MM.1S (cell line): ENCODE data around the gene EXOC7.

Experiments
- DNase-seq: peaks from one replicate; pipeline ENCODE4 v3.0.0-alpha.2; 2015
- H2AFZ ChIP-seq: fragments of 300-600 bp; sonication (generic); 2 replicates; pipeline ENCODE4 v1.6.0; 2016; ENCODE audit warnings: antibody characterized with exemption, low read length
- H3F3A ChIP-seq: fragments of 300-600 bp; sonication (generic); 2 replicates; pipeline ENCODE4 v1.6.1; 2016; ENCODE audit warnings: mild to moderate bottlenecking, antibody characterized with exemption, low read length, moderate library complexity, mixed read lengths; ENCODE audit not compliant: insufficient read depth
- H3K27ac ChIP-seq: fragments of 300-600 bp; sonication (generic); 2 replicates; pipeline ENCODE4 v1.5.1; 2016; ENCODE audit warnings: mild to moderate bottlenecking, low read length
- H3K27me3 ChIP-seq: fragments of 300-600 bp; sonication (generic); replicated peaks from 2 replicates; pipeline ENCODE4 v1.6.0; 2016; ENCODE audit warnings: low read length; ENCODE audit not compliant: insufficient read depth
- H3K36me3 ChIP-seq: fragments of 300-600 bp; sonication (generic); replicated peaks from 2 replicates; pipeline ENCODE4 v1.6.1; 2016; ENCODE audit warnings: mild to moderate bottlenecking, low read length, mixed read lengths; ENCODE audit not compliant: insufficient read depth
- H3K4me1 ChIP-seq: fragments of 300-600 bp; sonication (generic); 2 replicates; pipeline ENCODE4 v1.6.1; 2016; ENCODE audit warnings: low read length, mixed read lengths
- H3K4me2 ChIP-seq: fragments of 300-600 bp; sonication (generic); 2 replicates; pipeline ENCODE4 v1.6.0; 2016; ENCODE audit warnings: low read depth, low read length
- H3K4me3 ChIP-seq: fragments of 300-600 bp; sonication (generic); 2 replicates; pipeline ENCODE4 v1.5.1; 2016; ENCODE audit warnings: low read length, mixed read lengths
- H3K79me2 ChIP-seq: fragments of 300-600 bp; sonication (generic); 2 replicates; pipeline ENCODE4 v1.6.1; 2016; ENCODE audit warnings: mixed run types, low read length, mixed read lengths
- H3K9ac ChIP-seq: fragments of 300-600 bp; sonication (generic); 2 replicates; pipeline ENCODE4 v1.6.1; 2016; ENCODE audit warnings: low read length, mixed read lengths
- H3K9me2 ChIP-seq: fragments of 300-600 bp; sonication (generic); replicated peaks from 2 replicates; pipeline ENCODE4 v1.6.1; 2016; ENCODE audit warnings: mild to moderate bottlenecking, low read length, mixed read lengths; ENCODE audit not compliant: insufficient read depth
- H3K9me3 ChIP-seq: fragments of 300-600 bp; sonication (generic); replicated peaks from 2 replicates; pipeline ENCODE4 v1.6.1; 2016; ENCODE audit warnings: mild to moderate bottlenecking, low read length, mixed read lengths; ENCODE audit not compliant: insufficient read depth
- H4K20me1 ChIP-seq: fragments of 300-600 bp; sonication (generic); 2 replicates; pipeline ENCODE4 v1.6.1; 2016; ENCODE audit warnings: mild to moderate bottlenecking, low read length, moderate library complexity, mixed read lengths; ENCODE audit not compliant: insufficient read depth
- CTCF ChIP-seq: fragments of 300-600 bp; sonication (generic); IDR thresholded peaks from 2 replicates; pipeline ENCODE4 v1.5.1; 2016; ENCODE audit warnings: antibody characterized with exemption, low read length, mixed read lengths
- EZH2 ChIP-seq: fragments of 300-600 bp; sonication (generic); optimal IDR thresholded peaks from 2 replicates; pipeline ENCODE3; 2017; ENCODE audit warnings: low read depth, mild to moderate bottlenecking, antibody characterized with exemption, low read length, mixed read lengths
- EZH2phosphoT487 ChIP-seq: fragments of 300-600 bp; sonication (generic); IDR thresholded peaks from 2 replicates; pipeline ENCODE4 v1.6.1; 2018; ENCODE audit warnings: antibody characterized with exemption, low read length

Gene EXOC7

GRCh38 chr17:76032073-76032779 is 71.4 kb downstream of the EXOC7 start:
- no peak for TF ChIP-seq CTCF
- TF ChIP-seq EZH2, result no peak
- no peak for TF ChIP-seq EZH2phosphoT487
- Histone ChIP-seq H3K4me2 (no peak overlapping the region), H3K4me3 (no peak overlapping the region), H3K27me3 (no peaks in the 10 kb centered on the region; the same call in 1 of the 2 replicates), H3K9me2 (no peaks in the 10 kb centered on the region), H2AFZ (no peak overlapping the region), H3K9me3 (no peaks in the 10 kb centered on the region), H3K4me1 (no peaks in the 10 kb centered on the region), H3K27ac (no peak overlapping the region), H4K20me1 (no peaks in the 10 kb centered on the region), H3K9ac (no peak overlapping the region), H3K36me3 (no peaks in the 10 kb centered on the region), H3K79me2 (no peaks in the 10 kb centered on the region), H3F3A (no peaks in the 10 kb centered on the region)
- no peak for DNase-seq
